AG04450 (cell line): ENCODE results near the gene PPP1R2C. TPM values are rescaled to one million over a fixed set of nuclear protein-coding genes. Genes with fewer than 3 reads are reported as not detected.

Experiments used
- CTCF ChIA-PET: fragments of 300-600, 350-600 bp; formaldehyde crosslinking; extraction: SDS; loops from one replicate; lab custom pipeline; 2022; ENCODE audit warnings: antibody characterized with exemption, inconsistent platforms; lab: Charles Lee
- POLR2A ChIA-PET: fragments of 350-600 bp; formaldehyde crosslinking; extraction: SDS; loops from one replicate; lab custom pipeline; 2021; ENCODE audit warnings: antibody characterized with exemption, inconsistent platforms; lab: Yijun Ruan, JAX
- DNase-seq: peaks from one replicate; pipeline ENCODE4 v3.0.0-alpha.2; 2011; ENCODE audit warnings: low read depth, low spot score
- H3K27ac ChIP-seq: one replicate; pipeline ENCODE4 v1.5.1; 2012; ENCODE audit warnings: low read depth, low read length, control low read depth
- H3K27me3 ChIP-seq: one replicate; pipeline ENCODE4 v1.6.0; 2012; ENCODE audit warnings: low read length; ENCODE audit not compliant: control insufficient read depth, insufficient read depth
- H3K4me3 ChIP-seq: 2 replicates; pipeline ENCODE4 v1.5.1; 2011; ENCODE audit warnings: mild to moderate bottlenecking, low read depth, low read length, control low read depth
- H3K9me3 ChIP-seq: 2 replicates; pipeline ENCODE4 v1.5.1; 2012; ENCODE audit warnings: low read length; ENCODE audit not compliant: control insufficient read depth, insufficient read depth
- CTCF ChIP-seq: IDR thresholded peaks from 2 replicates; pipeline ENCODE4 v1.5.1; 2011; ENCODE audit warnings: low read depth, low read length, control low read depth, inconsistent platforms
- polyA plus RNA-seq: library from polyadenylated mRNA; depleted of rRNA; stranded (reverse); fragments of >200 nt; gene quantifications from 2 replicates; pipeline ENCODE4 v1.2.3, GENCODE V29; 2011

PPP1R2C gene
- polyA plus RNA-seq, 1 experiment, result not detected

GRCh38 chrX:42818151-42818921 lies 40.4 kb upstream of the PPP1R2C start:
- Histone ChIP-seq H3K9me3 (peaks cover 8% of the 10 kb centered on the region; the same call in 1 of the 2 replicates), H3K27ac (no peak overlapping the region), H3K27me3 (no peaks in the 10 kb centered on the region), H3K4me3 (no peak overlapping the region)
- ChIA-PET POLR2A (no interaction called here), CTCF (no interaction called here)
- no peak for DNase-seq
- no peak for TF ChIP-seq CTCF

GRCh38 chrX:42809569-42809968 lies 31.6 kb upstream of the PPP1R2C start:
- Histone ChIP-seq H3K9me3 (no peaks in the 10 kb centered on the region), H3K4me3 (no peak overlapping the region), H3K27ac (no peak overlapping the region), H3K27me3 (no peaks in the 10 kb centered on the region)
- ChIA-PET POLR2A (no interaction called here), CTCF (no interaction called here)
- no peak for TF ChIP-seq CTCF
- no peak for DNase-seq

GRCh38 chrX:42807393-42807792 lies 29.4 kb upstream of the PPP1R2C start:
- no peak for TF ChIP-seq CTCF
- ChIA-PET CTCF (interaction anchor here (0.5 kb wide), 1 partner anchor 104 kb away, joined by 3 read pairs; no protein-coding TSS in a partner anchor), POLR2A (no interaction called here)
- Histone ChIP-seq H3K27ac (no peak overlapping the region), H3K4me3 (no peak overlapping the region), H3K9me3 (no peaks in the 10 kb centered on the region), H3K27me3 (no peaks in the 10 kb centered on the region)
- no peak for DNase-seq

DNA sequence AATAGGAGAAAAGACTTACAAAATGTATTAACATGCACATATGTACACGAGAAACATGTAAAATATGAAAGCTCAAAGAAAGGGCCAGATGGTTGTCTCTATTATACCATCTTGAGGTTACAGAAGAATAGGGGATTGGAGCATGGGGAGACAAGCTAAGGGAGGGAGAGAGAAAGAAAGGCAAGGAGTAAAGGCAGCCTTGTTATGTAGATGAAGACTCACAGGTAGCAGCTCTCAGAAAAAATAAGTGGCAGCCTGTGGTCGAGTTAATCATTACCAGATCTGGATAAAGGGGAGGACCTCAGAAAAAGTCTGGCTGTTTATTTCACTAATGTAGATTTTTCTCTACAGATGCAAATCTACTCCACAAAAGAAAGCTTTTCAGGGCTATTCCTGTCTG lies 26.6 kb upstream of the PPP1R2C start:
- no peak for TF ChIP-seq CTCF
- ChIA-PET CTCF (no interaction called here), POLR2A (no interaction called here)
- Histone ChIP-seq H3K4me3 (no peak overlapping the region), H3K27ac (no peak overlapping the region), H3K27me3 (no peaks in the 10 kb centered on the region), H3K9me3 (no peaks in the 10 kb centered on the region)
- DNase-seq, result no peak

GRCh38 chrX:42803320-42803719 lies 25.4 kb upstream of the PPP1R2C start:
- H3K9me3 ChIP-seq, result no peaks in the 10 kb centered on the region
- no peak overlapping the region for H3K27ac ChIP-seq
- CTCF ChIA-PET, result no interaction called here
- TF ChIP-seq CTCF, result no peak
- H3K4me3 ChIP-seq, result no peak overlapping the region
- DNase-seq, result no peak
- POLR2A ChIA-PET, result no interaction called here
- no peaks in the 10 kb centered on the region for H3K27me3 ChIP-seq
